Occipital lobe (tissue), 2 donors: ENCODE measurements around the gene KIFAP3. TPM values are rescaled to one million over a fixed set of nuclear protein-coding genes. Genes with fewer than 3 reads are reported as not detected.

Experiments
- DNase-seq: peaks from one replicate; lab custom pipeline; 2025; lab: John Stamatoyannopoulos, UW
- total RNA-seq: library from RNA; depleted of rRNA; stranded (reverse); fragments of >200 nt; gene quantifications from one replicate; pipeline ENCODE4 v1.2.3, GENCODE V29; 2014

KIFAP3 gene
- total RNA-seq, 1 donor from 2014 or later = 271 TPM

- no peak for DNase-seq
Measured at GRCh38 chr1:169989246-169989645, 85.2 kb downstream of the KIFAP3 start.

- DNase-seq = no peak
Measured at GRCh38 chr1:169985757-169986156, 88.7 kb downstream of the KIFAP3 start.

DNA sequence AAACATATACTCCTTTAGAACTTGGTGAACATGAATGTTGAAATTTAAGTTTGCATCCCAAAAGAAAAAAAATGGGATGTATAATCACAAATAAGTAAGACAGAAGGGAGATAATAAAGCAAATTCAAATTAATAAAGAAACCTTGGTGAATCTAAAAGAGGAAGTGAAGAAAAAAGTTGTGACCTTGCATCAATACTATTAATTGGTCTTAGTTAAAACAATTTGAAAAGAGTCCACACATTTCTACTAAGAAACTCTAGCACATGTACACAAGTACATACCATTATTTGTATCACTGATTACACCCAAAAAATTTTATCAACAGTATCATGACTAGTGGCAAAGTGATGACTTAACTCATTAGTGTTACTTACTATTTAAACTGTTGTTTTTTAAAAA is 100.4 kb downstream of the KIFAP3 start:
- DNase-seq = no peak

GRCh38 chr1:169970114-169970513 is 104.4 kb downstream of the KIFAP3 start:
- no peak for DNase-seq

DNA sequence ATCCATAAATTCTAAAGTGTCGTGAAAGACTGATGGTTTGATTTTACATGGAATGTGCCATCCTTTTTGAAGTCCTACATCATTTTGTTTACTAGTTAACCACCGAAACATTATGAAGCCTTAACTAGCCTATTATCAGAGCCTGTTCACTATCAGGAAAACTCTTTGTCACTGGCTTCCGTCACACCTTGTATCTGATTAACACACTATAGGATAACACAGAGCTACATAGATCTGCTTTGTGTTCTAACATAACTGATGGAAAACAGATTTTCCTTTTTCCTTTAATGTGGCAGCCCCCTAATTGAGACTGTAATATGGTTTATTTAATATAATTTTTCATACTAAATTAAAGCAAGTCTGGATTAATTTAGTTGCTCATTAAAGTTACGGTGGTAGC is 106.3 kb downstream of the KIFAP3 start:
- no peak for DNase-seq

GRCh38 chr1:169964206-169964605 is 110.3 kb downstream of the KIFAP3 start:
- DNase-seq = no peak

DNA sequence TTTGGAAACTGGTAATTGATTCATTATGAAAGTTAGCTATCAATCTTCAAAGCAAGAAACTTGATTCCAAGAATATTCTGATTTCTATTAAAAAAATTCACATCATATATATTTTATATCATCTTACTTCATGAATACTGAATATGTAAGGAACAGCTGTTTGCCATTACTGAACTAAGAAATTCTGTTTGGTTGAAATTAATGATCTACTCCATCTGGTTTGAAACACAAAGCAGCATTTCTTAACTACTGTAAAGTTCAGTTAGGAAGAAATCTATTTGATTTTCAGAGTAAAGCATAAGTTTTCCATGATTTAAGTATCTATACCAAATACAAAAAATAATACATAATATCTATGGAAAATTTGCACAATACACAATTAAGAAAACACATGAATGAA is 114.8 kb downstream of the KIFAP3 start:
- DNase-seq = no peak

- no peak for DNase-seq
Measured at GRCh38 chr1:169958987-169959386, 115.5 kb downstream of the KIFAP3 start.

- DNase-seq = no peak
Measured at GRCh38 chr1:169957884-169958283, 116.6 kb downstream of the KIFAP3 start.

- no peak for DNase-seq
Measured at GRCh38 chr1:169951108-169951507, 123.4 kb downstream of the KIFAP3 start.

DNA sequence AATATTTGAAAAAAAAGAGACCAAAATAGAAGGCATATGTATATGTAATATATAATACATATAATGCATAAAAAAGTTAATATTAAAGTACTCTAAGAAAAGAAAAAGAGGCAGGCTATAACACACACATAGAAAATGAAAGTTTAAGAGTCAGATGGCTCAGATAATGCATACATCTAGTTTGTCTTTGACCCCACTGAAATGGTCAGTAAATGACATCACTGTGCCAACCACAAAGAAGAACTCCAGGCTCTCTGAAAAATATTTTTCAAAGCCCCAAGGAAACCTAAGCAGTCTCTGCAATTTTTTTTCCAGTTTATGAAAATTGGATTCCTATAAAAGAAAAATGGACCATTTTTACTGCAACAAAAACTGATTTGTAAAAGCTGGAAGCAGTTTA is 125.4 kb downstream of the KIFAP3 start:
- DNase-seq = no peak

DNA sequence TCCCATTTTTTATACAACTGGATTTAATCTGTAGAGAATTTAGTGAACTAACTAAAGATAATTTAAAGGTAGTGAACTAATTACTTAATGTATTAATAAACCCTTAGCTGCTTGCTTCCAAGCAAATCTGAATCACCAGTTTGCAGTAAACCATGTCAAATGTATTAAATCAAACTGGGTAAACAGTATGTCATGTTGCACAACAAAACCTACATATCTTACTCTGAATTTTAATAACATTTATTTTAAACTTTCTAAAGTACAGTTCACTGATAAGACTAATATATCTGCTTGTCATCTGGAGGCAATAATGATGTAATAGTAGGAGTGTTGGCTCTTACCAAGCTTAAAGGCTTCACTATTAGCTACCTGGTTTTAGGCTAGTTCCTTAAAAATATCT is 128.3 kb downstream of the KIFAP3 start:
- no peak for DNase-seq

- no peak for DNase-seq
Measured at GRCh38 chr1:169945181-169945580, 129.3 kb downstream of the KIFAP3 start.

- no peak for DNase-seq
Measured at GRCh38 chr1:169944621-169945020, 129.9 kb downstream of the KIFAP3 start.

DNA sequence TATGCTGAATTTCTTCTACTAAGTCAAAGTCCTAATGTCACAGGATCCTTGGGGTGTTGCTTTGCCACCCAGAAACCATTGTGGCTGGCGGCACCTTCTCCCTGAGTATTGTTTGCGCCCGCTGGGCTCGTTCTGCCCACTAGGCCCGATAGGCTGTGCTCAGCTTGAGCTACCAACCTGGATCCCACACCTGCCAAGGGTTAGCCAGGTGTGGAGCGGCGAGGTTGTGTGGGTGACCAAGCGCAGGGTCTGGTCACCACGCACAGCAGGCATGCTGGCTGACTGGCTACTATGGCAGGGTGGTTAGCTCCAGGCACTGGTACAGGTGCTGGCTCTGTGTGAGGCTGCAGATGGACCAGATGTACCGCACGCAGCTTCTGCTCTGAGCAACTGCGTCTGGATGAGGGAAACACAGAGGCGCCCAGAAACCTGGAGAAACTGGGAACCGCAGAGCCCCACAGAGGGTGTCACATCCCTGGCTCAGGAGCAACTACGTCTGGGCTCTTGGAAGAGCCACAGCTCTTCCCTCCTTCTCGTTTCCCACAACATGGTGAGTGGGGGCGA is 130.4 kb downstream of the KIFAP3 start:
- DNase-seq = no peak

DNA sequence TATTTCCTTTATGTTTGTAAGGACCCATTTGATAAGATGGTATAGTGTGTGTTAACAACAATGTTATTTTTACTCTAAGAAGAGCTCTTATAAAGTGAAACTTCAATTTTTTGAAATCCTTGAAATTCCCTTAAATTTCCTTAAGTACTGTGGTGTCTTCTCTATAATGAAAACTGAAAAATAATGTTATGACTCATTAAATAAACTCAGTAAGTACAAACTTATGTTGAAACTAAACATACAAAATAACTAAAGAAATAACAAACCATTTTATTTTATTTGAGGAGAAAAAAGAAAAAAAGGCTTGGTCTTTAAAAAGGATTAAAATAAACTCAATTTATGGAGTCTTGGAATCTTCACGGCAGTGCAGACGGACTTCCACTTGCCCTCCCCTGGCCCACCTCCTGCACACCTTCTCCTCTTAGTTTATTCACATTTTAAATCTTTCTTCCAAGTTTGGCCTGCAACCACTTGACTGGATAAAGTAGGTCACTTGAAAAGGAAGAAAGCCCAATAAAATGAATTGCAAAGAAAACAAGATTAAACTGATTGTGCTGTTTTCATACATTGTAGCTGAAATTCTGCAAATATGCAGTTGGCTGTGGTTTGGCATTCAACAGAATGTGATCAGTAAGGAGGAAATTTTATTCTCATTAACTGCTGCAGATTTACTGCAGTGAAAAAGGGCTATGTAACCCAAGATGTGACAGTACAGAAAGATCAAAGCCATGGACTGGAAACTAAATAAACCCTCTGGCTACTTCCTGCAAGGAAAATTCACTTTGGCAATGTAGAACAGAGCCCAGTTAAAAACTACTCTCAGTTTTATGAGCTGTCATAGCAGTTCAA is 132.3 kb downstream of the KIFAP3 start:
- no peak for DNase-seq

- no peak for DNase-seq
Measured at GRCh38 chr1:169933984-169934725, 140.3 kb downstream of the KIFAP3 start.

DNA sequence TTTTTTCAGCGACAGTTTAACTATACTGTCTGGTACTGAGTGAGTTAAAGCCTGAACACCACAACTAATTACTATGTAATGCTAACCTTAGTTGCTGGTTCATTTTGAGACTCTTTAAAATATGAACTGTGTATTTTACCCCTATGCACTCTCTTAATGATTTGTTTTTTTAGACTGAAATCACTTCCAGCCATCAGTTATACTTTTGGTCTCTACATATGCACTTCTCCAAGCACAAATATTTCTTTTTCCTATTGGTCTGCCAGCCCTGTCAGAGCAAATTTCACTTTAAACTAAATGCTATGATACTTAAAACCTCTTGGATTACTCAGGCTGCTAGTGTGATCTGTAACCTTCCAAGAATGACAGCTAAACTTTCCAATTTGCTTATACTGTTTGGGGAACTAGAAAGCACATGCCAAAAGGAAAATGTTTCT is 142.7 kb downstream of the KIFAP3 start:
- DNase-seq = no peak

DNA sequence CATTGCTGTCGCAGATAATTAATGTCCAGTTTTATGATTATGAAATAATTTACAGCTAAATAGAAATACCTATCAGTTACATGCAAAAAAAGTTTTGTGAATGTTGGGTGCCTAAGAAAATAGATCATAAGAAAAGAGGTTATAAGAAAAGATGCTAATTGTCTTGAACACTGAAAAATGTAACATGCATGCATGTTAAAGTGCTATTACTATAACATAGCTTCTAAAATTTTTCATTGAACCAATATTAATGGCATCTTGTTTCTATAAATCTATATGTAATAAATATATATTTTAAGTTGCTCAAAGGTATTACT is 145.3 kb downstream of the KIFAP3 start:
- no peak for DNase-seq

- DNase-seq = no peak
Measured at GRCh38 chr1:169928438-169929209, 145.9 kb downstream of the KIFAP3 start.

GRCh38 chr1:169925505-169926482 is 148.7 kb downstream of the KIFAP3 start:
- no peak for DNase-seq
